ENCODE data around the gene TSPAN5.

DNA sequence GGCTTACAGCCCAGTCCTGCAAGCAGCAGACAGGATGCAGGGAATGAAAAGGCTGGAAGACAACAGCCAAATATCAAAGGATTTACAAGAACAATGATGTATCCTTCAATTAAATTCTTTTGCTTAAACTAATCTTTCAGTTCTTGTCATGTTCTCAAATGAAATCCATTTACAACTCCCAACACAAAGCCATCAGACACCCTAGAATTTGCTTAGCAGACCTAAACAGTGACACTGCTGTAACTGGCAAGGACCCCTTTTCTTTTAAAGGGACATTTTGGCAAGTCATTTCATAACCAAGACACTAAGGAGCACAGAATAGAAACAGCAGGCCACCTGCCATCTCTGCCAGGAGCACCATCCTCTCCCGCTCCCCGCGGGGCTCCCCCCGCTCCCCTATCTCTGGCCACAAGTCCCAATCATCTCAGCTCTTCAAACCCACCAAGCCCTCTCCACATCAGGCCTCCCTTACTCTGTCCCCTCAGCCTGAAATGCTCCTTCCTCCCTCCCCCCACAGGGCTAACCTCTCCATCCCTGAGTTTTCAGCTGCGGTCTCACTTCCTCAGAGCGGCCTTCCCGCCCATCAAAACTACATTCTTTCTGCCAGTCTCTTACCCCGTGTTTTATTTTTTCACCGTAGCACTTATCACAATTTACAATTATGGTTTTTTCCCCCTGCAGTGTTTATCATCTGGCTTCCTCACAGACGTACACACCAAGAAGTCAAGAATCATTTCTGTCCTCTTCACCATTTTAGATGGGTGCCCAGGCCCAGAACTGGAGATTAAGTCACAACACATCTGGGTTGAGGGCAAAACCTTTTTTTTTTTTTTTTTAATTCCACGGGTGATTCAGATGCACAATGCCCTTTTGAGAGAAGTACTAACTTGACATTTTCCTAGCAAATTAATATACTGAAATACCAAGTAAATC is 45.8 kb downstream of the TSPAN5 start:
- TF ChIP-seq, protein P1, sequence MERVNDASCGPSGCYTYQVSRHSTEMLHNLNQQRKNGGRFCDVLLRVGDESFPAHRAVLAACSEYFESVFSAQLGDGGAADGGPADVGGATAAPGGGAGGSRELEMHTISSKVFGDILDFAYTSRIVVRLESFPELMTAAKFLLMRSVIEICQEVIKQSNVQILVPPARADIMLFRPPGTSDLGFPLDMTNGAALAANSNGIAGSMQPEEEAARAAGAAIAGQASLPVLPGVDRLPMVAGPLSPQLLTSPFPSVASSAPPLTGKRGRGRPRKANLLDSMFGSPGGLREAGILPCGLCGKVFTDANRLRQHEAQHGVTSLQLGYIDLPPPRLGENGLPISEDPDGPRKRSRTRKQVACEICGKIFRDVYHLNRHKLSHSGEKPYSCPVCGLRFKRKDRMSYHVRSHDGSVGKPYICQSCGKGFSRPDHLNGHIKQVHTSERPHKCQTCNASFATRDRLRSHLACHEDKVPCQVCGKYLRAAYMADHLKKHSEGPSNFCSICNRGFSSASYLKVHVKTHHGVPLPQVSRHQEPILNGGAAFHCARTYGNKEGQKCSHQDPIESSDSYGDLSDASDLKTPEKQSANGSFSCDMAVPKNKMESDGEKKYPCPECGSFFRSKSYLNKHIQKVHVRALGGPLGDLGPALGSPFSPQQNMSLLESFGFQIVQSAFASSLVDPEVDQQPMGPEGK (CRISPR knock-in tag; IDR thresholded peaks at IDR 0.05; ENCODE audit: borderline replicate concordance): no peak
- TF ChIP-seq ZFP30 (CRISPR knock-in tag; IDR thresholded peaks at IDR 0.05) (no peak), PPARA (CRISPR knock-in tag; IDR thresholded peaks at IDR 0.05; ENCODE audit: borderline replicate concordance) (no peak), ZNF565 (CRISPR knock-in tag; conservative IDR thresholded peaks at IDR 0.05; ENCODE audit: low read depth) (no peak), ZFP3 (CRISPR knock-in tag; IDR thresholded peaks at IDR 0.05) (no peak)
- TF ChIP-seq, protein P2, sequence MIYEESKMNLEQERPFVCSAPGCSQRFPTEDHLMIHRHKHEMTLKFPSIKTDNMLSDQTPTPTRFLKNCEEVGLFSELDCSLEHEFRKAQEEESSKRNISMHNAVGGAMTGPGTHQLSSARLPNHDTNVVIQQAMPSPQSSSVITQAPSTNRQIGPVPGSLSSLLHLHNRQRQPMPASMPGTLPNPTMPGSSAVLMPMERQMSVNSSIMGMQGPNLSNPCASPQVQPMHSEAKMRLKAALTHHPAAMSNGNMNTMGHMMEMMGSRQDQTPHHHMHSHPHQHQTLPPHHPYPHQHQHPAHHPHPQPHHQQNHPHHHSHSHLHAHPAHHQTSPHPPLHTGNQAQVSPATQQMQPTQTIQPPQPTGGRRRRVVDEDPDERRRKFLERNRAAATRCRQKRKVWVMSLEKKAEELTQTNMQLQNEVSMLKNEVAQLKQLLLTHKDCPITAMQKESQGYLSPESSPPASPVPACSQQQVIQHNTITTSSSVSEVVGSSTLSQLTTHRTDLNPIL (CRISPR knock-in tag; IDR thresholded peaks at IDR 0.05; ENCODE audit: low read depth): no peak
- TF ChIP-seq, protein P3, sequence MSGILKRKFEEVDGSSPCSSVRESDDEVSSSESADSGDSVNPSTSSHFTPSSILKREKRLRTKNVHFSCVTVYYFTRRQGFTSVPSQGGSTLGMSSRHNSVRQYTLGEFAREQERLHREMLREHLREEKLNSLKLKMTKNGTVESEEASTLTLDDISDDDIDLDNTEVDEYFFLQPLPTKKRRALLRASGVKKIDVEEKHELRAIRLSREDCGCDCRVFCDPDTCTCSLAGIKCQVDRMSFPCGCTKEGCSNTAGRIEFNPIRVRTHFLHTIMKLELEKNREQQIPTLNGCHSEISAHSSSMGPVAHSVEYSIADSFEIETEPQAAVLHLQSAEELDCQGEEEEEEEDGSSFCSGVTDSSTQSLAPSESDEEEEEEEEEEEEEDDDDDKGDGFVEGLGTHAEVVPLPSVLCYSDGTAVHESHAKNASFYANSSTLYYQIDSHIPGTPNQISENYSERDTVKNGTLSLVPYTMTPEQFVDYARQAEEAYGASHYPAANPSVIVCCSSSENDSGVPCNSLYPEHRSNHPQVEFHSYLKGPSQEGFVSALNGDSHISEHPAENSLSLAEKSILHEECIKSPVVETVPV (CRISPR knock-in tag; IDR thresholded peaks at IDR 0.05): no peak

All from SK-N-SH treated with all-trans-retinoic acid at 6 μM for 48 hours (cell line).